GM23248 (cell line): ENCODE data around the gene IFT88. TPM values are rescaled to one million over a fixed set of nuclear protein-coding genes. Genes with fewer than 3 reads are reported as not detected.

Experiments
- DNase-seq: peaks from one replicate; pipeline ENCODE4 v3.0.0-alpha.2; 2015
- H2AFZ ChIP-seq: fragments of 200-600 bp; sonication (generic); 2 replicates; pipeline ENCODE4 v1.6.1; 2016; ENCODE audit warnings: antibody characterized with exemption
- H3F3A ChIP-seq: fragments of 200-600 bp; sonication (generic); 2 replicates; pipeline ENCODE4 v1.6.1; 2016; ENCODE audit warnings: mild to moderate bottlenecking, antibody characterized with exemption, mixed run types; ENCODE audit not compliant: insufficient read depth
- H3K27ac ChIP-seq: fragments of 200-600 bp; sonication (generic); 2 replicates; pipeline ENCODE4 v1.5.1; 2016; ENCODE audit warnings: mild to moderate bottlenecking
- H3K27me3 ChIP-seq: fragments of 200-600 bp; sonication (generic); replicated peaks from 2 replicates; pipeline ENCODE4 v1.6.1; 2016; ENCODE audit warnings: mild to moderate bottlenecking; ENCODE audit not compliant: insufficient read depth
- H3K36me3 ChIP-seq: fragments of 200-600 bp; sonication (generic); 2 replicates; pipeline ENCODE4 v1.6.1; 2016; ENCODE audit warnings: low read depth, mild to moderate bottlenecking
- H3K4me1 ChIP-seq: fragments of 200-600 bp; sonication (generic); 2 replicates; pipeline ENCODE4 v1.6.1; 2016; ENCODE audit warnings: mild to moderate bottlenecking; ENCODE audit not compliant: insufficient read depth
- H3K4me2 ChIP-seq: fragments of 200-600 bp; sonication (generic); one replicate; pipeline ENCODE4 v1.6.1; 2016; ENCODE audit warnings: mild to moderate bottlenecking; ENCODE audit not compliant: unreplicated experiment
- H3K4me3 ChIP-seq: fragments of 200-600 bp; sonication (generic); 2 replicates; pipeline ENCODE4 v1.5.1; 2016; ENCODE audit warnings: mild to moderate bottlenecking
- H3K79me2 ChIP-seq: fragments of 200-600 bp; sonication (generic); 2 replicates; pipeline ENCODE4 v1.6.1; 2016; ENCODE audit warnings: mild to moderate bottlenecking; ENCODE audit not compliant: insufficient read depth
- H3K9ac ChIP-seq: fragments of 200-600 bp; sonication (generic); 2 replicates; pipeline ENCODE4 v1.6.1; 2016; ENCODE audit warnings: mild to moderate bottlenecking
- H3K9me2 ChIP-seq: fragments of 200-600 bp; sonication (generic); 2 replicates; pipeline ENCODE4 v1.6.1; 2016; ENCODE audit warnings: mixed run types, mild to moderate bottlenecking, moderate library complexity; ENCODE audit not compliant: insufficient read depth
- H3K9me3 ChIP-seq: fragments of 200-600 bp; sonication (generic); one replicate; pipeline ENCODE4 v1.6.1; 2017; ENCODE audit warnings: low read depth
- H4K20me1 ChIP-seq: fragments of 200-600 bp; sonication (generic); 2 replicates; pipeline ENCODE4 v1.6.0; 2016; ENCODE audit not compliant: insufficient read depth
- EZH2 ChIP-seq: fragments of 200-600 bp; sonication (generic); IDR thresholded peaks from 2 replicates; pipeline ENCODE4 v1.6.1; 2018; ENCODE audit warnings: antibody characterized with exemption, mild to moderate bottlenecking; ENCODE audit not compliant: insufficient read depth, poor library complexity, severe bottlenecking
- EZH2phosphoT487 ChIP-seq: fragments of 200-600 bp; sonication (generic); IDR thresholded peaks from 2 replicates; pipeline ENCODE4 v1.6.1; 2018; ENCODE audit warnings: antibody characterized with exemption, moderate library complexity, mild to moderate bottlenecking, low read depth; ENCODE audit not compliant: insufficient read depth
- WGBS, 2 experiments: methylation state at CpG; one replicate each; pipeline ENCODE4 v1.1.6; 2015 to 2017; ENCODE audit warnings: low lambda C conversion rate in 2 of 2, low coverage in 1 of 2; ENCODE audit errors: missing lambda C conversion rate in 2 of 2; 5-methylcytosine and 5-hydroxymethylcytosine counted together
- in situ Hi-C: fragments of 300-500 bp; cut with MboI; formaldehyde crosslinking; loops from 2 replicates; pipeline ENCODE4 v1.15.0; 2020
- polyA plus RNA-seq: library from polyadenylated mRNA; unstranded; fragments of >200 nt; fragmentation: Nextera tagmentation; extraction: Ambion mirVana; gene quantifications from 2 replicates; pipeline ENCODE4 v1.2.1, GENCODE V29; 2016
- total RNA-seq: library from RNA; depleted of rRNA; stranded (reverse); fragments of >200 nt; shearing (Covaris generic); gene quantifications from 2 replicates; pipeline ENCODE4 v1.2.3, GENCODE V29; 2014

The IFT88 gene
- total and polyA plus RNA-seq, 2 experiments from 2014 or later: 10.3 to 11.4 TPM

- Histone ChIP-seq H3K4me2 (no peak overlapping the region), H2AFZ (no peak overlapping the region), H3K9me2 (no peaks in the 10 kb centered on the region), H3K9ac (no peak overlapping the region), H3K4me3 (no peak overlapping the region), H3K4me1 (no peaks in the 10 kb centered on the region), H3F3A (no peaks in the 10 kb centered on the region), H4K20me1 (no peaks in the 10 kb centered on the region), H3K9me3 (no peaks in the 10 kb centered on the region), H3K36me3 (peaks cover 21% of the 10 kb centered on the region), H3K79me2 (no peaks in the 10 kb centered on the region), H3K27me3 (no peaks in the 10 kb centered on the region), H3K27ac (no peak overlapping the region)
- TF ChIP-seq EZH2 (no peak), EZH2phosphoT487 (no peak)
- no peak for DNase-seq
- in situ Hi-C loops: no loop called here
- WGBS, 2 experiments: 93 to 98% methylated on average over 3 of the region's 3 CpGs
These were observed 12.2 kb downstream of the IFT88 start for GRCh38 chr13:20579191-20579590.

GRCh38 chr13:20580257-20580656 is 13.3 kb downstream of the IFT88 start:
- no peaks in the 10 kb centered on the region for H3K9me2 ChIP-seq
- no peak for TF ChIP-seq EZH2phosphoT487
- TF ChIP-seq EZH2: no peak
- peaks cover 27% of the 10 kb centered on the region for H3K36me3 ChIP-seq
- H3K4me1 ChIP-seq: no peaks in the 10 kb centered on the region
- no peak overlapping the region for H3K4me3 ChIP-seq
- WGBS, 2 experiments: 96% methylated on average over 5 of the region's 5 CpGs
- in situ Hi-C loops: no loop called here
- no peak for DNase-seq
- no peak overlapping the region for H2AFZ ChIP-seq
- H3K9me3 ChIP-seq: no peaks in the 10 kb centered on the region
- no peak overlapping the region for H3K27ac ChIP-seq
- H3K79me2 ChIP-seq: no peaks in the 10 kb centered on the region
- no peaks in the 10 kb centered on the region for H3F3A ChIP-seq
- H3K9ac ChIP-seq: no peak overlapping the region
- no peaks in the 10 kb centered on the region for H4K20me1 ChIP-seq
- H3K27me3 ChIP-seq: no peaks in the 10 kb centered on the region
- no peak overlapping the region for H3K4me2 ChIP-seq

- H3K36me3 ChIP-seq: peaks cover 25% of the 10 kb centered on the region
- H3K9me3 ChIP-seq: no peaks in the 10 kb centered on the region
- no peaks in the 10 kb centered on the region for H3F3A ChIP-seq
- H3K4me2 ChIP-seq: no peak overlapping the region
- 81 to 85% methylated on average over 2 of the region's 2 CpGs for WGBS, 2 experiments
- H3K4me1 ChIP-seq: no peaks in the 10 kb centered on the region
- DNase-seq: no peak
- no peak overlapping the region for H2AFZ ChIP-seq
- H3K27me3 ChIP-seq: no peaks in the 10 kb centered on the region
- H3K4me3 ChIP-seq: no peak overlapping the region
- H3K79me2 ChIP-seq: no peaks in the 10 kb centered on the region
- no peaks in the 10 kb centered on the region for H4K20me1 ChIP-seq
- H3K27ac ChIP-seq: no peak overlapping the region
- H3K9ac ChIP-seq: no peak overlapping the region
- in situ Hi-C loops: no loop called here
- no peak for TF ChIP-seq EZH2
- no peak for TF ChIP-seq EZH2phosphoT487
- no peaks in the 10 kb centered on the region for H3K9me2 ChIP-seq
These were observed 15.1 kb downstream of the IFT88 start for GRCh38 chr13:20582026-20582425.

GRCh38 chr13:20583803-20584293 is 16.9 kb downstream of the IFT88 start:
- no peak overlapping the region for H3K4me3 ChIP-seq
- H3K4me2 ChIP-seq: no peak overlapping the region
- no peak overlapping the region for H2AFZ ChIP-seq
- DNase-seq: no peak
- no peaks in the 10 kb centered on the region for H3F3A ChIP-seq
- no peaks in the 10 kb centered on the region for H4K20me1 ChIP-seq
- H3K79me2 ChIP-seq: no peaks in the 10 kb centered on the region
- no peaks in the 10 kb centered on the region for H3K27me3 ChIP-seq
- H3K9me3 ChIP-seq: no peaks in the 10 kb centered on the region
- WGBS, 2 experiments: 94 to 100% methylated on average over 1 of the region's 1 CpG
- no peaks in the 10 kb centered on the region for H3K4me1 ChIP-seq
- no peak overlapping the region for H3K27ac ChIP-seq
- no peak overlapping the region for H3K9ac ChIP-seq
- TF ChIP-seq EZH2: no peak
- TF ChIP-seq EZH2phosphoT487: no peak
- H3K9me2 ChIP-seq: no peaks in the 10 kb centered on the region
- in situ Hi-C loops: no loop called here
- peaks cover 22% of the 10 kb centered on the region for H3K36me3 ChIP-seq

- in situ Hi-C loops: no loop called here
- H3K9ac ChIP-seq: no peak overlapping the region
- H3K79me2 ChIP-seq: no peaks in the 10 kb centered on the region
- TF ChIP-seq EZH2 (no peak), EZH2phosphoT487 (no peak)
- H3K9me2 ChIP-seq: no peaks in the 10 kb centered on the region
- no peaks in the 10 kb centered on the region for H4K20me1 ChIP-seq
- no peak overlapping the region for H3K4me2 ChIP-seq
- no peak for DNase-seq
- no peaks in the 10 kb centered on the region for H3K27me3 ChIP-seq
- no peaks in the 10 kb centered on the region for H3K4me1 ChIP-seq
- H3K4me3 ChIP-seq: no peak overlapping the region
- H3K36me3 ChIP-seq: peaks cover 22% of the 10 kb centered on the region
- 90 to 100% methylated on average over 2 of the region's 2 CpGs for WGBS, 2 experiments
- no peak overlapping the region for H3K27ac ChIP-seq
- H3K9me3 ChIP-seq: no peaks in the 10 kb centered on the region
- no peak overlapping the region for H2AFZ ChIP-seq
- H3F3A ChIP-seq: no peaks in the 10 kb centered on the region
These were observed 18.4 kb downstream of the IFT88 start for GRCh38 chr13:20585371-20585770.
